ENCODE results near the gene CCDC197.

CCDC197 gene

GRCh38 chr14:93991649-93992048 is 5.5 kb upstream of the CCDC197 start:
- H3K4me2 ChIP-seq (ENCODE audit: low read length) = no peak overlapping the region
- no peak overlapping the region for H3K4me3 ChIP-seq (ENCODE audit: low read depth, low read length, poor library complexity, severe bottlenecking)
- H4K20me1 ChIP-seq (ENCODE audit: insufficient read depth, low read length) = no peaks in the 10 kb centered on the region

GRCh38 chr14:93993382-93993781 is 3.7 kb upstream of the CCDC197 start:
- TF ChIP-seq EZH2 (IDR thresholded peaks at IDR 0.05; ENCODE audit: borderline replicate concordance, low read length) = no peak
- TF ChIP-seq CTCF (IDR thresholded peaks at IDR 0.05; ENCODE audit: low read length) = no peak

More at GRCh38 chr14:93991649-93992048, 5.5 kb upstream of the CCDC197 start:
- H3K27ac ChIP-seq (ENCODE audit: low read depth, low read length, poor library complexity, severe bottlenecking) = no peak overlapping the region
- no peak overlapping the region for H3K9ac ChIP-seq (ENCODE audit: low read length)
- H3K4me1 ChIP-seq (ENCODE audit: insufficient read depth, low read length, severe bottlenecking) = no peaks in the 10 kb centered on the region
- no peak overlapping the region for H2AFZ ChIP-seq (ENCODE audit: low read length)
- H3K9me3 ChIP-seq (ENCODE audit: low read length) = no peaks in the 10 kb centered on the region
- no peaks in the 10 kb centered on the region for H3K36me3 ChIP-seq (ENCODE audit: insufficient read depth, low read length)
- no peaks in the 10 kb centered on the region for H3K79me2 ChIP-seq (ENCODE audit: insufficient read depth, low read length)
- TF ChIP-seq EZH2 (IDR thresholded peaks at IDR 0.05; ENCODE audit: borderline replicate concordance, low read length) = no peak
- TF ChIP-seq CTCF (IDR thresholded peaks at IDR 0.05; ENCODE audit: low read length) = no peak
- no peaks in the 10 kb centered on the region for H3K27me3 ChIP-seq (ENCODE audit: insufficient read depth, low read length)
- no peaks in the 10 kb centered on the region for H3K9me2 ChIP-seq (ENCODE audit: low read depth, low read length)
- H3F3A ChIP-seq (ENCODE audit: insufficient read depth, low read length) = no peaks in the 10 kb centered on the region

GRCh38 chr14:93994919-93995682 is 2.0 kb upstream of the CCDC197 start:
- no peak for TF ChIP-seq EZH2 (IDR thresholded peaks at IDR 0.05; ENCODE audit: borderline replicate concordance, low read length)
- TF ChIP-seq CTCF (IDR thresholded peaks at IDR 0.05; ENCODE audit: low read length) = no peak
- H2AFZ ChIP-seq (ENCODE audit: low read length) = no peak overlapping the region

More at GRCh38 chr14:93993382-93993781, 3.7 kb upstream of the CCDC197 start:
- Histone ChIP-seq H3K4me1 (ENCODE audit: insufficient read depth, low read length, severe bottlenecking) (no peaks in the 10 kb centered on the region), H3K36me3 (ENCODE audit: insufficient read depth, low read length) (no peaks in the 10 kb centered on the region), H3K79me2 (ENCODE audit: insufficient read depth, low read length) (no peaks in the 10 kb centered on the region), H3K9ac (ENCODE audit: low read length) (no peak overlapping the region), H2AFZ (ENCODE audit: low read length) (no peak overlapping the region), H3K27me3 (ENCODE audit: insufficient read depth, low read length) (no peaks in the 10 kb centered on the region), H3F3A (ENCODE audit: insufficient read depth, low read length) (no peaks in the 10 kb centered on the region), H3K4me3 (ENCODE audit: low read depth, low read length, poor library complexity, severe bottlenecking) (no peak overlapping the region), H3K4me2 (ENCODE audit: low read length) (no peak overlapping the region), H3K27ac (ENCODE audit: low read depth, low read length, poor library complexity, severe bottlenecking) (no peak overlapping the region), H3K9me3 (ENCODE audit: low read length) (no peaks in the 10 kb centered on the region), H3K9me2 (ENCODE audit: low read depth, low read length) (no peaks in the 10 kb centered on the region), H4K20me1 (ENCODE audit: insufficient read depth, low read length) (no peaks in the 10 kb centered on the region)

More at GRCh38 chr14:93994919-93995682, 2.0 kb upstream of the CCDC197 start:
- no peaks in the 10 kb centered on the region for H4K20me1 ChIP-seq (ENCODE audit: insufficient read depth, low read length)
- peaks cover 15% of the 10 kb centered on the region for H3K4me1 ChIP-seq (ENCODE audit: insufficient read depth, low read length, severe bottlenecking)
- H3K9me2 ChIP-seq (ENCODE audit: low read depth, low read length) = no peaks in the 10 kb centered on the region
- no peak overlapping the region for H3K9ac ChIP-seq (ENCODE audit: low read length)
- no peaks in the 10 kb centered on the region for H3K36me3 ChIP-seq (ENCODE audit: insufficient read depth, low read length)
- no peaks in the 10 kb centered on the region for H3F3A ChIP-seq (ENCODE audit: insufficient read depth, low read length)
- no peaks in the 10 kb centered on the region for H3K79me2 ChIP-seq (ENCODE audit: insufficient read depth, low read length)
- no peaks in the 10 kb centered on the region for H3K27me3 ChIP-seq (ENCODE audit: insufficient read depth, low read length)
- H3K9me3 ChIP-seq (ENCODE audit: low read length) = no peaks in the 10 kb centered on the region
- no peak overlapping the region for H3K4me3 ChIP-seq (ENCODE audit: low read depth, low read length, poor library complexity, severe bottlenecking)
- H3K4me2 ChIP-seq (ENCODE audit: low read length) = no peak overlapping the region
- H3K27ac ChIP-seq (ENCODE audit: low read depth, low read length, poor library complexity, severe bottlenecking) = no peak overlapping the region

All from OCI-LY1 (cell line).